ENCODE results near the gene GRAMD4.

The GRAMD4 gene

DNA sequence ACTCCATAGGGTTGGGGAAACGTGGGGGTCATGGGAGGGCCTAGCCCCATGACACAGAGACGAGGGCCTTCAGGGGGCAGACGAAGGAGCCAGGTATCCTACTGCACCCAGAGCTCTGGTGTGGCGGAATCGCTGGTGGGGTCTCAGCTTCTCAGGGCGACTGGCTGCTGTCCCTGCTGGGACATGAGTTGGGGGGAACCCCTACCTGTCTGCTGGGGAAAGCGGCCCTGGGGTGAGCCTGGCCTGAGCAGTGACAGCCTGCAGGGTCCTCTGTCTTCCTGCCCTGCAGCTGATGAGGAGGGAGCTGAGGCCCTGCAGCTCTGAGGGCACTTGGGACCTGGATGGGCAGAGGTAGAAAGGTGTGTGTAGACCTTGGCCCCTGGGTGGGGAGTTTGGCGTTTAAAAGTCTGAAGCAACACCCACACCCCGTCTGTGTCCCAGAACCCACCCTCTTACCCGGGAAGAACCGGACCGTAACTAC lies 33.6 kb upstream of the GRAMD4 start:
- in situ Hi-C loops (cut with HindIII; ENCODE audit: low pct_unique_long_range_greater_than_20kb, low sequenced_read_pairs): no loop called here
- no peak for TF ChIP-seq JUND (IDR thresholded peaks at IDR 0.05; ENCODE audit: low read depth)
- DNase-seq (ENCODE audit: low read depth in 1 of 2, low spot score in 1 of 2): no peak

DNA sequence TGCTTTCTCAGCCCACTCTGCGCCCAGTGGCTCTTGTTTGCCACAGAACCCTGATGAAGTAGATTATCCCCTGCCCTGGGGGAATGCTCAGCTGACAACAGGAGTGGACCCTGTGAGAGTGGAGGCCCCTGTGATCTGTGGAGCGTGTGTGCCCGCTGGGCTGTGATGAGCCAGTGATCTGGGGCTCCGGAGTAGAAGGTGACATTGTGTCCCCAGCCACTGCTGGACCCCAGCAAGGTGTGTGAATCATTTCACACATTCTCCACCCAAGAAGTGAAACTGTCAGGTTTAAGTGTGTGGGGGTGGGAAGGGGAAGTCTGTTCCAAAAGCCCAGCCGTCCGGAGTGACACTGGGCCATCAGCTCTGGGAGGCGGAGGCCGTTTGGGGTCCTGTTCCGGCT lies 33.1 kb upstream of the GRAMD4 start:
- TF ChIP-seq JUND (IDR thresholded peaks at IDR 0.05; ENCODE audit: low read depth): no peak
- in situ Hi-C loops (cut with HindIII; ENCODE audit: low pct_unique_long_range_greater_than_20kb, low sequenced_read_pairs): no loop called here
- DNase-seq (ENCODE audit: low read depth in 1 of 2, low spot score in 1 of 2): no peak

DNA sequence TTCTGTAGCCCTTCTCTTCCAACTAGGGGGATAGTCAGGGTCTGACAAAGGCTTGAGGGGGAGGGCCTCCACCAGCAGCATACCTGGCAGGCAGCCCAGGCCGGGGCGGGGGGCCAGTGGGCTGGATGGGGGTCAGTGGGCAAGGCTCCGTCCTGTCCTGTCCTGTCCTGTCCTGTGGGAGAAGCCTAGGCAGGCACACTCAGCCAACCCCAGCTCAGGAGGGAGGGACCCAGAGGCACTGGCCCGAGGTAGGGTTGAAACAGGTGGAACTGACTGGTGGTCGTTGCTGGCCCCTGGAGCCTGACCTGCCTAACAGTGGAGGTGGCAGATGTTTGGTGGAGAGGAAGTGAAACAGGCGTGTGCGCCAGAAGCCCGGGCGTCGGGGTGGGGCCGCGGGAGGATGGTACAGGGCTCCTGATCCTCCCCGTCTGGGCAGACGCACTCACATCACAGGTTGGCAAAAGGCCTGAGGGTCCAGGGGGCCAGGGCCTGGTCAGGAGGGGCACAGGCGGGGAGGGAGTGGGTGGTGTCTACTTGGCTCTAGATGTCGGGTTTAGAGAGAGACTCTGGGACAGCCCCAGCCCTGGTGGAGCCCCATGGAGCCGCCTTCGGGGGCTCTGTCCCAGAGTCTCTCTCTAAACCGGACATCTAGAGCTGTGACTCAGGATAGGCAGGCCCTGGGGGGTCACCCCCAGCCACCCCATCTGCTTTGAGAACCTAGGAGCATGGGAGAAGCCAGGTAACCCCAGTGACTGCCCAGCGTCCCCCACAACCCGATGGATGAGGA lies 32.5 kb upstream of the GRAMD4 start:
- no peak for DNase-seq (ENCODE audit: low read depth in 1 of 2, low spot score in 1 of 2)
- in situ Hi-C loops (cut with HindIII; ENCODE audit: low pct_unique_long_range_greater_than_20kb, low sequenced_read_pairs): no loop called here
- TF ChIP-seq JUND (IDR thresholded peaks at IDR 0.05; ENCODE audit: low read depth): no peak

DNA sequence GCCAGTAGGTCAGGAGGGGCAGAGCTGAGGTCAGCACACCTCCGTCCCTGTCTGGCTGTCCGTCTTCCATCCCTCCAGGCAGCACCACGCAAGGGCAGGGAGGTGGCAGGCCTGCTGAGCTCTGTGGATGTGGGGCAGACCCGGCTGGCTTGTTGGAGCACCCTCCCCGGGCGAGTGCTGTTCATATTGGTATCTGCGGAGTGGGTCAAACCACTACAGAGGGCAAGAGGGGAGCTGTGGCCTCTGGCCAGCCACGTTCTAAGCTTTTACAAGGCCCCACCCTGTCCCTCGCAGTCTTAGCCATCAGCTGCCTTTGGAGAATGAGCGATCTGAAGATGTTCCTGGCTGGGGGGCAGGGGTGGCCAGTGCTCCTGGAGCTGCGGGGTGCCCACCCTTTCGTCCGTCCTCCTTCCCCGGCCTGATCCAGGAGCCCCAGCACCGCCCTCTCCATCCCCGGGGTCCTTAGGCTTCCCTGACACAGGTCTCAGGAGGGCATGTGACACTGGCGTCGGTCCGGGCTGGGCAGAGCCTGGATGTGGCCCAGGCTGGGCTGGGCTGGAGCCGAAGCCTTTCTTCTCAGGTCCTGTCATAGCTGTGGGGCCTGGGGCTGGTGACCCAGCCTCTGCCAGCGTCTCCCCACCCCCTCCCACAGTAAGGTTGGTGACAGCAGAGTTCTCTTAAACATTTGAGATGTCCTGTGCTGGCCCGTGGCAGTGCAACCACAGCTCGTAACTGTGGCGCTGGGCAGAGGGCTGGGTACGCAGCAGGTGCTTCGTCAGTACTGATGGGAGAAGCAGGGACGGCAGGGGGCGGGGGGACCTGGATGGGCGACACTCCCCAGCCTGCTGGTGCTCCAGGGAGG lies 31.7 kb upstream of the GRAMD4 start:
- TF ChIP-seq JUND (IDR thresholded peaks at IDR 0.05; ENCODE audit: low read depth): no peak
- no peak for DNase-seq (ENCODE audit: low read depth in 1 of 2, low spot score in 1 of 2)
- in situ Hi-C loops (cut with HindIII; ENCODE audit: low pct_unique_long_range_greater_than_20kb, low sequenced_read_pairs): no loop called here

DNA sequence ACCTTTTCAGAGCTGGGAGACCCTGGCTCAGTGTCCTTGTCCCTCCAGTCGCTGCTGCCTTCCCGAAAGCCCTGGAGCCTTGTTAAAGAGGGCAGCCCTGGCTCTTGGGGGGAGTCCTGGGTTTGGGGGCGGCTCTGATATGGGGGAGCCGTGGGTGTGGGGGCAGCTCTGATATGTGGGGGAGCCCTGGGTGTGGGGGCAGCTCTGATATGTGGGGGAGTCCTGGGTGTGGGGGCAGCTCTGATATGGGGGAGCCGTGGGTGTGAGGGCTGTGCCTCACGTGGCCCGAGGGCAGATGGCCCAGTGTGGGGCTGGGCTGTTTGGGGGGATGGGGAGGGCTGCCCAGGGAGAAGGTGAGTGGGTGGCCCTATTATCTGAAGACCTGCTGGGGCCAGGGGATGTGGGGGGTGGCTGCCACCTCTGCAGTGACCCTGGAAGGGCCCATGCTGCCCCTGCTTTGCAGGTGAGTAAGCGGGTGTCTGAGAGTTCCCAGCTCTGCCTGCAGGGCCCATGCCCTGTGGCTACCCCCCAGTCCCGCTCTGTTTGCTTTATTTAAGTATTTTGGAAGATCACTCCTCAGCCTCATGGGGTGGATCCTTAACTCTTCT lies 30.9 kb upstream of the GRAMD4 start:
- no peak for TF ChIP-seq JUND (IDR thresholded peaks at IDR 0.05; ENCODE audit: low read depth)
- no peak for DNase-seq (ENCODE audit: low read depth in 1 of 2, low spot score in 1 of 2)
- in situ Hi-C loops (cut with HindIII; ENCODE audit: low pct_unique_long_range_greater_than_20kb, low sequenced_read_pairs): no loop called here

DNA sequence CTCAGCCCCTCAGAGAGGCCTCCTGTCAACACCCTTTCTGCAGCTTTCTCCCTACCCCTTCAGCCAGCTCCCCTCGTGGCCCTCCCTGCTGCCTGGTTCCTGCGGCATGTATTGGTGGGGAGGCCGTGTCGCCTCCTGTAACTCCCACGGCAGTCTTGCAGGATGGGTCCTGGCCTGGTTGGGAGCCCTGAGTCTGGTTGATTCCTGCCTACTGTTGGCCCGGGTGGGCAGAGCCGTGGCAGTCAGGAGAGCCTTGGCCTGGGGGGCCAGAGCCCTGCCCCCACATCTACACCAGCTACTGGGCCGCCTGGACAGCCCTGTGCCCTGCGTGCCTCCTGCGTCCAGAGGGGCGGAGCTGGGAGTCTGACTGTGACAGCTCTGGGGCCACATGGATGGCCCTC lies 30.3 kb upstream of the GRAMD4 start:
- no peak for DNase-seq (ENCODE audit: low read depth in 1 of 2, low spot score in 1 of 2)
- no peak for TF ChIP-seq JUND (IDR thresholded peaks at IDR 0.05; ENCODE audit: low read depth)
- in situ Hi-C loops (cut with HindIII; ENCODE audit: low pct_unique_long_range_greater_than_20kb, low sequenced_read_pairs): no loop called here

DNA sequence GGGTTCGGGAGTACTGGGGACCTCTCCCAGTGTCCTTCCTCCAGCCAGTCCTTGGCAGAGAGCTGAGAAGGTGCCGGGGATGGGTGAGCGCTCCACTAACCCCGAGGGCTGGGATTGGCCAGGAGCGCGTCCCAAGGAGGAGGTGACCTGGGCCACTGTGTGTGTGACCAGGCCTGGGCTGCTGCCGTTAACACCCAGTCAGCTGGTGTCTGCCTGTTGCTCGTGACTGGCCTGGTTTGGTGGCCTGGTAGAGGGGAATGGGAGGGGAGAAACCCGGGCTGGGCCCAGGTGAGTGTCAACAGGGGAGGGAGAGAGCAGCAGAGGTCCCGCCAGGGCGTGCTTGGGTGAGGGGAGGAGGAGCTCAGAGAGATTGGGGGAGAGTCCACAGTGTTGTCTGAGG lies 29.9 kb upstream of the GRAMD4 start:
- no peak for DNase-seq (ENCODE audit: low read depth in 1 of 2, low spot score in 1 of 2)
- in situ Hi-C loops (cut with HindIII; ENCODE audit: low pct_unique_long_range_greater_than_20kb, low sequenced_read_pairs): no loop called here
- no peak for TF ChIP-seq JUND (IDR thresholded peaks at IDR 0.05; ENCODE audit: low read depth)

DNA sequence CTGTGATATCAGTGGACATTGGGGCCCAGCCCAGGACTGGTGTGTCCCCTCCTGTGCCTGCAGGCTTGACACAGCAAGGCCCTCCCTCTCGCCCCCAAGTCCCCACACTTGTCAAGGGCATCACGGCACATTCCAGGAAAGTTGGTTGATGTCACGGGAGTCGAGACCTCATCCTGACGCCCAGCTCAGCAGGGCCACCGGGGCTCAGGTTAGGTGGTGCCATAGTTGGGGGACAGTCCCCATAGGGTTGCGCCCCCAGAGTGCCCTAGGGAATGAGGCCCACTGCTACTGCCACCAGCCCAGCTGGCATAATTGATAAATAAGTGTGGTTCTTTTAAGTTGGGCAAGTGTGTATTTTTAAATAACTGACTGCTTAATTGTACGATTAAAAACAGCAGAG lies 28.3 kb upstream of the GRAMD4 start:
- in situ Hi-C loops (cut with HindIII; ENCODE audit: low pct_unique_long_range_greater_than_20kb, low sequenced_read_pairs): no loop called here
- TF ChIP-seq JUND (IDR thresholded peaks at IDR 0.05; ENCODE audit: low read depth): no peak
- DNase-seq (ENCODE audit: low read depth in 1 of 2, low spot score in 1 of 2): no peak

DNA sequence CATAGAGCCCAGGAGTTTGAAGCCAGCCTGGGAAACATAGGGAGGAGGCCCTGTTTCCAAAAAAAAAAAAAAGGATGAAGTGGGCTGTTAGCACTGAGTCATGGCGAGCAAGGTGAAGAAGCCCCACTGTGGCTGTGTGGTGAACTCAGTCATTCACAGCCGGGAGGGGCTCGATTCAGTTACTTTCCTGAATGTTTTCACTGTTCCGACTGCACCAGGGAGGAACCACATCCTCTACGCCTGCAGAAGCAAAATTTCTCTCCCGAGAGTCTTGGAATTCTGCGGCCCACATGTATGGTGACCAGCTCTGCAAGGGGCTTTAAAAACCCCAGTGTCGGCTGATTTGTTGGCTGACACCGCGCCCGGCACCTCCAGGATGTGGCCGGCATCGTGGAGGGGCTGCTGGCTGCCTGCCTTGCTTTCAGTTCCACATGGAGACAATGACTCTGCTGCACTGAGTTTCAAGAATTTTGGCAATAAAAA lies 27.8 kb upstream of the GRAMD4 start:
- TF ChIP-seq JUND (IDR thresholded peaks at IDR 0.05; ENCODE audit: low read depth): no peak
- in situ Hi-C loops (cut with HindIII; ENCODE audit: low pct_unique_long_range_greater_than_20kb, low sequenced_read_pairs): no loop called here
- DNase-seq (ENCODE audit: low read depth in 1 of 2, low spot score in 1 of 2): no peak

DNA sequence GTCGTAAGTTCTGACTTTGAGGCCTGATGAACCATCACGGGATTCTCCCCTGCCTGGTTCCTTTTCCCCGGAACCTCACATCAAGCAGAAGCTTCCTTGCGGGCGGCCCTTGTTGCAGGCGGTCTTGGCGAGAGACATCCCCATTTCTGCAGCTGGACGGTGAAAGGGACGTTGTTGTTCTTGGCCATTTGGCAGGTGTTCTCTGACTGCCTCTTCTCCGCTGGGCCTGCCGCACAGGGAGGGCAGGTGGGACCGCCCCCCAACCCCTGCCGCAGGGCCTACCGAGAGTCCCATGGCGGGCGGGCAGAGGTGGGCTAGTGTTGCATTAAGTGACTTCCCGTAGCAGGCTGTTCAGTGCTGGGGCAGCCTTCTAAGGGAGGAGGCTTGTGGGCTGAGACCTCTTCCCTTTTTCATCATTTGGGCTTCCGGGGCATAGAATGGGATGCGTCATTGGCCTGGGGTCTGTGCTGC lies 26.9 kb upstream of the GRAMD4 start:
- in situ Hi-C loops (cut with HindIII; ENCODE audit: low pct_unique_long_range_greater_than_20kb, low sequenced_read_pairs): no loop called here
- DNase-seq (ENCODE audit: low read depth in 1 of 2, low spot score in 1 of 2): no peak
- no peak for TF ChIP-seq JUND (IDR thresholded peaks at IDR 0.05; ENCODE audit: low read depth)

DNA sequence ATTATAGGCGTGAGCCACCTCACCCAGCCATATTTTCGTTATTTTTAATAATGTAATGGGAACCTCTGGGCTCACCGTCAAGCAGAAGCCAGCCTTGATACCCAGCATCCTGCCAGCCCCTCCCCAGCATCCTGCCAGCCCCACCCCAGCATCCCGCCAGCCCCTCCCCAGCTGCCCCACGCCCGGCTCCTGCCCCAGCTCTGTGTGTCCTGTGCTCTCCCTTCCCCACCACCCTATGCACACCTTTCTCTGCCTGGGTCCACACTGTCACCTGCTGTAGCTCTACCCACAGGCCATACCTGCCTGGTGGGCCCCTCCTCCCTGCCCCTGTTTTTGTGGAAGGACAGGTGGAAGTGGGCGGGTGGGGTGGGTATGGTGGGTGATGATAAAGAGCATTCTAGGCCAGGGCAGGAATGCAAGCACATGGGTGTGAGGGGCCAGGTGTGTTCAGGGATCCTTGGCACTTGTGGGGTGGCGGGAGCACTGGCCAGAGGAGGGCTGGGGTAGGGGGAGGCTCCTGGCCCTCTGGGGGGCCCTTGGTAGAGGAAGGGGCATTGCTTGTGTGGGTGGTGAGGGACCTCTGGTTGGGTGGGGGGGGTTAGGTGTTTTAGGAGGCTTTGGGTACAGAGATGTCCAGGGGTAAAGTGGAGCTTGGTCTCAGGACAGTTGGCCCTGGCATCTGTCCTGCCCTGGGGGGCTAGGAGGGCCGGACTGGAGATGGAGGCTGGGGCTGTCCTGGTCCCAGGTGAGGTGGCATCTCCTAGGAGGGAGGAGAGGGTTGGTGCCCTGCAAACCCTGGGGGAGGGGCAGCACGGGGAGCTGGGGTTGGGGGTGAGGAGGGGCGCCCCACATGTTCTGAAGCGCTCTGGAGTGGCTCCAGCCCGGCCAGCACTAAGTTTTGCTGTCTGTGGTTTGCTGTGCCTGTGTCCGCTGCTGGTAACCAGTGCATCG lies 25.9 kb upstream of the GRAMD4 start:
- DNase-seq (ENCODE audit: low read depth in 1 of 2, low spot score in 1 of 2): no peak
- in situ Hi-C loops (cut with HindIII; ENCODE audit: low pct_unique_long_range_greater_than_20kb, low sequenced_read_pairs): no loop called here
- TF ChIP-seq JUND (IDR thresholded peaks at IDR 0.05; ENCODE audit: low read depth): no peak

DNA sequence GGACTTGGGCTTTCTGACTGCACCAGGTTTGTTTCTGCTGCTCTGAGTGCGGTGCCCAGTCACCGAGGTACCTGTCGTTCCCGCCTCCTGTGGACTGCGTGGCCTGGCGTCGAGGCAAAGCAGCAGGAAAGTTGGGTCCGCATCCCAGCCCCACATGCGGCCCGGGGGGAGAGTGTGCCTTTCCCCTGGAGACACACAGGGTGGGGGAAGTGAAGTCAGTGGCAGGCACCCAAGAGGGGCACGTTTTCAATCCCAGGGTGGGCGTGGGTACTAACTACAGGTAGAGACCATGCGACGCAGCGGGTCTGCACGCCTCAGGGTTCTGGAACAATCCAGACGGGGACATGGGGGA lies 25.3 kb upstream of the GRAMD4 start:
- no peak for DNase-seq (ENCODE audit: low read depth in 1 of 2, low spot score in 1 of 2)
- in situ Hi-C loops (cut with HindIII; ENCODE audit: low pct_unique_long_range_greater_than_20kb, low sequenced_read_pairs): no loop called here
- TF ChIP-seq JUND (IDR thresholded peaks at IDR 0.05; ENCODE audit: low read depth): no peak
